HCT116 (cell line): ENCODE measurements around the gene MYADML2. TPM values are rescaled to one million over a fixed set of nuclear protein-coding genes. Genes with fewer than 3 reads are reported as not detected.

Source experiments
- ATAC-seq: fragments of 200-7000 bp; cut with Tn5 transposase; 2 replicates; pipeline ENCODE4 v1.9.1; 2020; ENCODE audit warnings: mild to moderate bottlenecking, moderate library complexity
- BruUV-seq: library from RNA; stranded (reverse); fragments of 400-500 nt; replicated peaks from 2 replicates; lab custom pipeline; 2021; lab: Mats Ljungman, UMichigan
- CTCF ChIA-PET: fragments of 300-600 bp; sonication (Branson Sonifier 250); formaldehyde crosslinking; loops from one replicate; lab custom pipeline; 2021; ENCODE audit warnings: antibody characterized with exemption; lab: Charles Lee
- POLR2A ChIA-PET: fragments of 300-600, 350-600 bp; sonication (Branson Sonifier 250); formaldehyde crosslinking; loops from one replicate; lab custom pipeline; 2021; ENCODE audit warnings: antibody characterized with exemption; lab: Charles Lee
- RAD21 ChIA-PET, 2 experiments: fragments of 300-600 bp; sonication (Branson Sonifier 250); formaldehyde crosslinking; loops; one replicate each; lab custom pipeline; 2023; ENCODE audit warnings: low total read pairs in 2 of 2; ENCODE audit not compliant: uncharacterized antibody in 2 of 2, unreplicated experiment in 2 of 2, low non-redundant PET in 1 of 2; lab: Charles Lee
- DNase-seq: peaks from one replicate; pipeline ENCODE4 v3.0.0-alpha.2; 2010; ENCODE audit warnings: low read depth, low spot score
- H2AFZ ChIP-seq: fragments of 200-600 bp; shearing (Covaris generic), sonication (generic); 2 replicates; pipeline ENCODE4 v1.6.1; 2017; ENCODE audit warnings: low read depth, mixed run types, mixed read lengths, antibody characterized with exemption, low read length; ENCODE audit not compliant: poor library complexity, severe bottlenecking
- H3K27ac ChIP-seq: 2 replicates; pipeline ENCODE4 v1.5.1; 2012; ENCODE audit warnings: low read depth, low read length
- H3K27me3 ChIP-seq: fragments of 200-600 bp; sonication (generic); 2 replicates; pipeline ENCODE4 v1.6.1; 2016; ENCODE audit warnings: mixed run types, low read length, mixed read lengths; ENCODE audit not compliant: insufficient read depth
- H3K36me3 ChIP-seq, 2 experiments: fragments of 200-500 bp in 1 of 2; fragments of 200-600 bp in 1 of 2; sonication (Bioruptor generic) in 1 of 2; sonication (generic) in 1 of 2; 2 replicates each; pipeline versions ENCODE4 v1.5.1 to v1.6.1; 2014 to 2016; ENCODE audit warnings: low read length in 2 of 2, inconsistent platforms in 1 of 2, mixed read lengths in 1 of 2, mixed run types in 1 of 2; ENCODE audit not compliant: insufficient read depth in 2 of 2, control insufficient read depth in 1 of 2
- H3K4me1 ChIP-seq, 2 experiments: fragments of 200-600 bp in 1 of 2; sonication (generic) in 1 of 2; 2 replicates each; pipeline versions ENCODE4 v1.5.1 to v1.6.1; 2012 to 2017; ENCODE audit warnings: low read length in 2 of 2, inconsistent platforms in 1 of 2, mild to moderate bottlenecking in 1 of 2, mixed read lengths in 1 of 2, mixed run types in 1 of 2, moderate library complexity in 1 of 2; ENCODE audit not compliant: insufficient read depth in 2 of 2, control insufficient read depth in 1 of 2
- H3K4me2 ChIP-seq: fragments of 200-600 bp; sonication (generic); 2 replicates; pipeline ENCODE4 v1.6.1; 2017; ENCODE audit warnings: mixed run types, low read length, mixed read lengths
- H3K4me3 ChIP-seq, 2 experiments: fragments of 200-600 bp in 1 of 2; sonication (generic) in 1 of 2; replicated peaks in 1 of 2; 2 replicates each; pipeline ENCODE4 v1.5.1; 2011 to 2016; ENCODE audit warnings: low read length in 2 of 2, control low read depth in 1 of 2, low read depth in 1 of 2, mild to moderate bottlenecking in 1 of 2, mixed read lengths in 1 of 2, mixed run types in 1 of 2
- H3K79me2 ChIP-seq: fragments of 200-600 bp; sonication (generic); 2 replicates; pipeline ENCODE4 v1.6.1; 2017; ENCODE audit warnings: mild to moderate bottlenecking, mixed run types, low read length, moderate library complexity, mixed read lengths; ENCODE audit not compliant: insufficient read depth
- H3K9ac ChIP-seq: fragments of 200-600 bp; sonication (generic); 2 replicates; pipeline ENCODE4 v1.6.1; 2016; ENCODE audit warnings: low read length, mixed read lengths
- H3K9me2 ChIP-seq: fragments of 200-600 bp; sonication (generic), shearing (Covaris generic); 2 replicates; pipeline ENCODE4 v1.6.1; 2017; ENCODE audit warnings: mixed run types, mild to moderate bottlenecking, moderate library complexity; ENCODE audit not compliant: insufficient read depth
- H3K9me3 ChIP-seq, 2 experiments: fragments of 200-500 bp in 1 of 2; fragments of 200-600 bp in 1 of 2; sonication (Bioruptor generic) in 1 of 2; sonication (generic) in 1 of 2; 2 replicates each; pipeline ENCODE4 v1.6.1; 2014 to 2017; ENCODE audit warnings: low read length in 2 of 2, mixed read lengths in 2 of 2, inconsistent platforms in 1 of 2, low read depth in 1 of 2, mild to moderate bottlenecking in 1 of 2, mixed run types in 1 of 2, moderate library complexity in 1 of 2; ENCODE audit not compliant: control insufficient read depth in 1 of 2, insufficient read depth in 1 of 2
- H4K20me1 ChIP-seq: fragments of 200-600 bp; sonication (generic), shearing (Covaris generic); 2 replicates; pipeline ENCODE4 v1.6.1; 2017; ENCODE audit warnings: mixed run types, mild to moderate bottlenecking, moderate library complexity; ENCODE audit not compliant: insufficient read depth
- CBX3 ChIP-seq: IDR thresholded peaks from 2 replicates; pipeline ENCODE4 v1.6.1; 2012; ENCODE audit warnings: low read depth
- CEBPB ChIP-seq: IDR thresholded peaks from 2 replicates; pipeline ENCODE4 v1.6.1; 2012; ENCODE audit warnings: low read depth
- ELF1 ChIP-seq: IDR thresholded peaks from 2 replicates; pipeline ENCODE4 v1.6.1; 2012; ENCODE audit warnings: low read depth, borderline replicate concordance
- SP1 ChIP-seq: IDR thresholded peaks from 2 replicates; pipeline ENCODE4 v1.6.1; 2012; ENCODE audit warnings: low read depth
- ZFX ChIP-seq: fragments of 450-650 bp; IDR thresholded peaks from 2 replicates; pipeline ENCODE4 v1.6.1; 2017
- intact Hi-C: fragments of 100-400 bp; cut with micrococcal nuclease; formaldehyde crosslinking; loops from 2 replicates; pipeline ENCODE4 v1.10.0; 2022
- total RNA-seq: library from RNA; stranded (reverse); gene quantifications from one replicate; pipeline ENCODE4 v1.2.1, GENCODE V29; 2021; ENCODE audit not compliant: unreplicated experiment
- TF ChIP-seq, protein P1 (sequence below): IDR thresholded peaks from 2 replicates; pipeline ENCODE4 v1.6.1; 2012
- TF ChIP-seq, protein P2 (sequence below), 3 experiments: fragments of 200-600 bp in 1 of 3; sonication (generic) in 1 of 3; IDR thresholded peaks in 2 of 3; conservative IDR thresholded peaks in 1 of 3; 2 replicates each; pipeline ENCODE4 v1.5.1; 2012 to 2017; ENCODE audit warnings: low read depth in 2 of 3, low read length in 2 of 3, antibody characterized with exemption in 1 of 3, borderline replicate concordance in 1 of 3, control low read depth in 1 of 3, mild to moderate bottlenecking in 1 of 3, mixed read lengths in 1 of 3, mixed run types in 1 of 3, moderate library complexity in 1 of 3; ENCODE audit not compliant: insufficient read depth in 1 of 3
- TF ChIP-seq, protein P3 (sequence below): IDR thresholded peaks from 2 replicates; pipeline ENCODE4 v1.6.1; 2012; ENCODE audit warnings: low read depth
- TF ChIP-seq, protein P4 (sequence below): IDR thresholded peaks from 2 replicates; pipeline ENCODE4 v1.6.1; 2011; ENCODE audit warnings: mild to moderate bottlenecking, low read length, moderate library complexity; ENCODE audit not compliant: insufficient replicate concordance; ENCODE audit errors: extremely low read depth

The MYADML2 gene
- total RNA-seq, 1 experiment from 2014 or later, result not detected

DNA sequence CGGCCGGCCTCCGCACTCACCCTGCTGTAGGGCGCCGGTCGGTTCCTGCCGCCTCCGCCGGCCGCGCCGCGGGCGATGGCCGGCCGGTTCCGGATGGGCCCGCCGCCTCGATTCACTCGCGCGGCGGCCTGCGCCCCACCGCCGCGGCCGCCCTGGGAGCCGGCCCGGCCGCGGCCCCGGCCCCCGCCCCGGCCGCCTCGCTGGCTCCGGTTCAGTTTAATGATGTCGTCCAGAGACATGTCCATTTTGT is 55.8 kb downstream of the MYADML2 start:
- Histone ChIP-seq H3K9ac (peak overlapping the region; percentile 95), H3K79me2 (peaks cover 81% of the 10 kb centered on the region), H3K9me2 (no peaks in the 10 kb centered on the region), H3K4me2 (peak overlapping the region; percentile 92), H2AFZ (no peak overlapping the region), H3K4me3 (peak overlapping the region; percentile 95 to 98), H3K9me3 (no peaks in the 10 kb centered on the region), H4K20me1 (peaks cover 7% of the 10 kb centered on the region; the same call in 1 of the 2 replicates), H3K27me3 (no peaks in the 10 kb centered on the region), H3K36me3 (peaks cover 39 to 58% of the 10 kb centered on the region in 2 experiments), H3K27ac (peak overlapping the region; percentile 97), H3K4me1 (peaks cover 15 to 32% of the 10 kb centered on the region in 2 experiments)
- TF ChIP-seq, protein P1, sequence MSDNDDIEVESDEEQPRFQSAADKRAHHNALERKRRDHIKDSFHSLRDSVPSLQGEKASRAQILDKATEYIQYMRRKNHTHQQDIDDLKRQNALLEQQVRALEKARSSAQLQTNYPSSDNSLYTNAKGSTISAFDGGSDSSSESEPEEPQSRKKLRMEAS, result no peak
- TF ChIP-seq, protein P2, sequence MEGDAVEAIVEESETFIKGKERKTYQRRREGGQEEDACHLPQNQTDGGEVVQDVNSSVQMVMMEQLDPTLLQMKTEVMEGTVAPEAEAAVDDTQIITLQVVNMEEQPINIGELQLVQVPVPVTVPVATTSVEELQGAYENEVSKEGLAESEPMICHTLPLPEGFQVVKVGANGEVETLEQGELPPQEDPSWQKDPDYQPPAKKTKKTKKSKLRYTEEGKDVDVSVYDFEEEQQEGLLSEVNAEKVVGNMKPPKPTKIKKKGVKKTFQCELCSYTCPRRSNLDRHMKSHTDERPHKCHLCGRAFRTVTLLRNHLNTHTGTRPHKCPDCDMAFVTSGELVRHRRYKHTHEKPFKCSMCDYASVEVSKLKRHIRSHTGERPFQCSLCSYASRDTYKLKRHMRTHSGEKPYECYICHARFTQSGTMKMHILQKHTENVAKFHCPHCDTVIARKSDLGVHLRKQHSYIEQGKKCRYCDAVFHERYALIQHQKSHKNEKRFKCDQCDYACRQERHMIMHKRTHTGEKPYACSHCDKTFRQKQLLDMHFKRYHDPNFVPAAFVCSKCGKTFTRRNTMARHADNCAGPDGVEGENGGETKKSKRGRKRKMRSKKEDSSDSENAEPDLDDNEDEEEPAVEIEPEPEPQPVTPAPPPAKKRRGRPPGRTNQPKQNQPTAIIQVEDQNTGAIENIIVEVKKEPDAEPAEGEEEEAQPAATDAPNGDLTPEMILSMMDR (IDR thresholded peaks at IDR 0.05 in 2 of 3, conservative IDR thresholded peaks at IDR 0.05 in 1 of 3; ENCODE audit: borderline replicate concordance in 1 of 3, insufficient read depth in 1 of 3, low read depth in 2 of 3, low read length in 2 of 3), result no peak
- TF ChIP-seq ELF1, result no peak
- TF ChIP-seq, protein P3, sequence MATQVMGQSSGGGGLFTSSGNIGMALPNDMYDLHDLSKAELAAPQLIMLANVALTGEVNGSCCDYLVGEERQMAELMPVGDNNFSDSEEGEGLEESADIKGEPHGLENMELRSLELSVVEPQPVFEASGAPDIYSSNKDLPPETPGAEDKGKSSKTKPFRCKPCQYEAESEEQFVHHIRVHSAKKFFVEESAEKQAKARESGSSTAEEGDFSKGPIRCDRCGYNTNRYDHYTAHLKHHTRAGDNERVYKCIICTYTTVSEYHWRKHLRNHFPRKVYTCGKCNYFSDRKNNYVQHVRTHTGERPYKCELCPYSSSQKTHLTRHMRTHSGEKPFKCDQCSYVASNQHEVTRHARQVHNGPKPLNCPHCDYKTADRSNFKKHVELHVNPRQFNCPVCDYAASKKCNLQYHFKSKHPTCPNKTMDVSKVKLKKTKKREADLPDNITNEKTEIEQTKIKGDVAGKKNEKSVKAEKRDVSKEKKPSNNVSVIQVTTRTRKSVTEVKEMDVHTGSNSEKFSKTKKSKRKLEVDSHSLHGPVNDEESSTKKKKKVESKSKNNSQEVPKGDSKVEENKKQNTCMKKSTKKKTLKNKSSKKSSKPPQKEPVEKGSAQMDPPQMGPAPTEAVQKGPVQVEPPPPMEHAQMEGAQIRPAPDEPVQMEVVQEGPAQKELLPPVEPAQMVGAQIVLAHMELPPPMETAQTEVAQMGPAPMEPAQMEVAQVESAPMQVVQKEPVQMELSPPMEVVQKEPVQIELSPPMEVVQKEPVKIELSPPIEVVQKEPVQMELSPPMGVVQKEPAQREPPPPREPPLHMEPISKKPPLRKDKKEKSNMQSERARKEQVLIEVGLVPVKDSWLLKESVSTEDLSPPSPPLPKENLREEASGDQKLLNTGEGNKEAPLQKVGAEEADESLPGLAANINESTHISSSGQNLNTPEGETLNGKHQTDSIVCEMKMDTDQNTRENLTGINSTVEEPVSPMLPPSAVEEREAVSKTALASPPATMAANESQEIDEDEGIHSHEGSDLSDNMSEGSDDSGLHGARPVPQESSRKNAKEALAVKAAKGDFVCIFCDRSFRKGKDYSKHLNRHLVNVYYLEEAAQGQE, result no peak
- no peak for TF ChIP-seq CEBPB
- TF ChIP-seq, protein P4, sequence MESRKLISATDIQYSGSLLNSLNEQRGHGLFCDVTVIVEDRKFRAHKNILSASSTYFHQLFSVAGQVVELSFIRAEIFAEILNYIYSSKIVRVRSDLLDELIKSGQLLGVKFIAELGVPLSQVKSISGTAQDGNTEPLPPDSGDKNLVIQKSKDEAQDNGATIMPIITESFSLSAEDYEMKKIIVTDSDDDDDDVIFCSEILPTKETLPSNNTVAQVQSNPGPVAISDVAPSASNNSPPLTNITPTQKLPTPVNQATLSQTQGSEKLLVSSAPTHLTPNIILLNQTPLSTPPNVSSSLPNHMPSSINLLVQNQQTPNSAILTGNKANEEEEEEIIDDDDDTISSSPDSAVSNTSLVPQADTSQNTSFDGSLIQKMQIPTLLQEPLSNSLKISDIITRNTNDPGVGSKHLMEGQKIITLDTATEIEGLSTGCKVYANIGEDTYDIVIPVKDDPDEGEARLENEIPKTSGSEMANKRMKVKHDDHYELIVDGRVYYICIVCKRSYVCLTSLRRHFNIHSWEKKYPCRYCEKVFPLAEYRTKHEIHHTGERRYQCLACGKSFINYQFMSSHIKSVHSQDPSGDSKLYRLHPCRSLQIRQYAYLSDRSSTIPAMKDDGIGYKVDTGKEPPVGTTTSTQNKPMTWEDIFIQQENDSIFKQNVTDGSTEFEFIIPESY, result no peak
- no peak for TF ChIP-seq CBX3
- TF ChIP-seq ZFX, result peak; percentile 65; the same call in 1 of the 2 replicates
- no peak for TF ChIP-seq SP1
- no TSS peak for BruUV-seq
- DNase-seq (no peak), ATAC-seq (peak; percentile 3)
- ChIA-PET POLR2A (no interaction called here), RAD21 (no interaction called here), CTCF (no interaction called here)
- intact Hi-C loops, result loop anchor here (1.0 kb wide), 1 partner anchor 20 kb away; the partner anchor contains the start of gene PCYT2
